ENCODE measurements around the gene RBBP8.

The RBBP8 gene

GRCh38 chr18:23069898-23070297 is 136.8 kb downstream of the RBBP8 start:
- H3K4me1 ChIP-seq (ENCODE audit: control insufficient read depth, insufficient read depth, low read length) = peaks cover 6% of the 10 kb centered on the region
- H3K36me3 ChIP-seq (ENCODE audit: control insufficient read depth in 2 of 2, insufficient read depth in 2 of 2, low read length in 2 of 2) = no peaks in the 10 kb centered on the region
- no peak overlapping the region for H3K9ac ChIP-seq (ENCODE audit: low read length in 2 of 2)
- no peaks in the 10 kb centered on the region for H3K9me3 ChIP-seq (ENCODE audit: control insufficient read depth in 2 of 2, low read length in 2 of 2)
- no peaks in the 10 kb centered on the region for H3K27me3 ChIP-seq (ENCODE audit: control insufficient read depth in 1 of 2, insufficient read depth in 2 of 2, low read length in 2 of 2)
- H3K4me3 ChIP-seq (ENCODE audit: low read length in 2 of 2) = no peak overlapping the region
- H3K27ac ChIP-seq (ENCODE audit: low read length) = no peak overlapping the region

- Histone ChIP-seq H3K36me3 (ENCODE audit: control insufficient read depth in 2 of 2, insufficient read depth in 2 of 2, low read length in 2 of 2) (no peaks in the 10 kb centered on the region), H3K9ac (ENCODE audit: low read length in 2 of 2) (no peak overlapping the region), H3K4me3 (ENCODE audit: low read length in 2 of 2) (no peak overlapping the region), H3K4me1 (ENCODE audit: control insufficient read depth, insufficient read depth, low read length) (peaks cover 6% of the 10 kb centered on the region), H3K27me3 (ENCODE audit: control insufficient read depth in 1 of 2, insufficient read depth in 2 of 2, low read length in 2 of 2) (no peaks in the 10 kb centered on the region), H3K9me3 (ENCODE audit: control insufficient read depth in 2 of 2, low read length in 2 of 2) (no peaks in the 10 kb centered on the region), H3K27ac (ENCODE audit: low read length) (no peak overlapping the region)
These were observed 138.2 kb downstream of the RBBP8 start for GRCh38 chr18:23071285-23071684.

GRCh38 chr18:23072079-23072478 is 139.0 kb downstream of the RBBP8 start:
- Histone ChIP-seq H3K4me1 (ENCODE audit: control insufficient read depth, insufficient read depth, low read length) (peaks cover 6% of the 10 kb centered on the region), H3K4me3 (ENCODE audit: low read length in 2 of 2) (no peak overlapping the region), H3K27ac (ENCODE audit: low read length) (no peak overlapping the region)

GRCh38 chr18:23073996-23074606 is 141.0 kb downstream of the RBBP8 start:
- H3K4me1 ChIP-seq (ENCODE audit: control insufficient read depth, insufficient read depth, low read length) = peaks cover 3% of the 10 kb centered on the region
- no peaks in the 10 kb centered on the region for H3K36me3 ChIP-seq (ENCODE audit: control insufficient read depth in 2 of 2, insufficient read depth in 2 of 2, low read length in 2 of 2)
- H3K27me3 ChIP-seq (ENCODE audit: control insufficient read depth in 1 of 2, insufficient read depth in 2 of 2, low read length in 2 of 2) = peaks cover 0 to 3% of the 10 kb centered on the region in 2 donors
- H3K4me3 ChIP-seq (ENCODE audit: low read length in 2 of 2) = no peak overlapping the region
- no peaks in the 10 kb centered on the region for H3K9me3 ChIP-seq (ENCODE audit: control insufficient read depth in 2 of 2, low read length in 2 of 2)
- H3K27ac ChIP-seq (ENCODE audit: low read length) = no peak overlapping the region
- no peak overlapping the region for H3K9ac ChIP-seq (ENCODE audit: low read length in 2 of 2)

More at GRCh38 chr18:23072079-23072478, 139.0 kb downstream of the RBBP8 start:
- H3K9me3 ChIP-seq (ENCODE audit: control insufficient read depth in 2 of 2, low read length in 2 of 2) = no peaks in the 10 kb centered on the region
- H3K9ac ChIP-seq (ENCODE audit: low read length in 2 of 2) = no peak overlapping the region
- H3K27me3 ChIP-seq (ENCODE audit: control insufficient read depth in 1 of 2, insufficient read depth in 2 of 2, low read length in 2 of 2) = no peaks in the 10 kb centered on the region
- H3K36me3 ChIP-seq (ENCODE audit: control insufficient read depth in 2 of 2, insufficient read depth in 2 of 2, low read length in 2 of 2) = no peaks in the 10 kb centered on the region

Data from stomach smooth muscle (tissue), 2 donors.